SJSA1 (cell line): ENCODE results near the gene CSRP1. TPM values are rescaled to one million over a fixed set of nuclear protein-coding genes. Genes with fewer than 3 reads are reported as not detected.

Source experiments
- DNase-seq, 2 experiments: peaks; one replicate each; pipeline ENCODE4 v3.0.0-alpha.2; 2015 to 2020; ENCODE audit warnings: low spot score in 2 of 2, low read depth in 1 of 2
- H3K27ac ChIP-seq: fragments of 250-450 bp; sonication (Bioruptor Pico); 2 replicates; pipeline ENCODE4 v1.5.1; 2020; ENCODE audit warnings: mild to moderate bottlenecking, moderate library complexity
- H3K27me3 ChIP-seq: fragments of 250-450 bp; sonication (Bioruptor Pico); replicated peaks from 2 replicates; pipeline ENCODE4 v1.5.1; 2020; ENCODE audit warnings: mild to moderate bottlenecking, moderate library complexity
- H3K36me3 ChIP-seq: fragments of 250-450 bp; sonication (Bioruptor Pico); 2 replicates; pipeline ENCODE4 v1.5.1; 2020; ENCODE audit warnings: mild to moderate bottlenecking
- H3K4me1 ChIP-seq: fragments of 250-450 bp; sonication (Bioruptor Pico); replicated peaks from 2 replicates; pipeline ENCODE4 v1.6.1; 2021; ENCODE audit warnings: mild to moderate bottlenecking
- H3K4me3 ChIP-seq: fragments of 250-450 bp; sonication (Bioruptor Pico); 2 replicates; pipeline ENCODE4 v1.5.1; 2020; ENCODE audit warnings: mild to moderate bottlenecking
- H3K9me3 ChIP-seq: fragments of 250-450 bp; sonication (Bioruptor Pico); replicated peaks from 2 replicates; pipeline ENCODE4 v1.5.1; 2020; ENCODE audit warnings: mild to moderate bottlenecking
- total RNA-seq: library from RNA; depleted of rRNA; stranded (reverse); fragments of >200 nt; shearing (Covaris generic); gene quantifications from 2 replicates; pipeline ENCODE4 v1.2.3, GENCODE V29; 2014

CSRP1 gene
- total RNA-seq, 1 experiment from 2014 or later, result 1,377 TPM

GRCh38 chr1:201513498-201514243 lies 6.7 kb upstream of the CSRP1 start:
- Histone ChIP-seq H3K4me3 (no peak overlapping the region), H3K36me3 (no peaks in the 10 kb centered on the region), H3K9me3 (no peaks in the 10 kb centered on the region), H3K27ac (peak overlapping the region; percentile 55), H3K27me3 (no peaks in the 10 kb centered on the region), H3K4me1 (peaks cover 23% of the 10 kb centered on the region)
- no peak for DNase-seq

DNA sequence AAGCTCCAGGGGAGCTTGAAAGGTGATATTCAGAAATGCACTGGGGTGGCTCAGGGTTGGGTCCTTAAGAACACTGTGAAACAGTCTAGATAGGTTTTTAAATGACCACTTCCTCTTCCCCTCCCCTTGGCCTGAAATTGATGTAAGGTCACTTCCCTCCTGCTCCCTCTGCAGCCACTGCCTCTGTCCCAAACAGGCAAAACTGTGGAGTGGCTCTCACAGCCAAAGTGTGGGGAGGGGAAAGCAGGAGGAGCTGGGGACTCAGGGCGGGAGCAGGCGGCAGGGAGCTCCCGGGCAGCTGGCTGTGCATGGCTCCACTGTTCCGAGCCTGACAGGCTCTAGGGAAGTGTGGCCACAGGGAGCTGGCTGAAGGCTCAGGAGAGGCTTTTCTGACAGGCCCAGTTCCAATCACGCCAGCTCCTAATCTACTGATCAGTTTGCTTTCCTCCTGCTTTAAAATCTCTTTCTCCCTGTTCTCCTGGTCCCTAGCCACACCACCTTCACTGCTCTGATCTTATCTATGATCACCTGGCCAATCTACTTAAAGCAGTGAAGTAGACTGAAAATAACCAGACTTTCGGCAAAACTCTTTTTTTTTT lies 5.1 kb upstream of the CSRP1 start:
- Histone ChIP-seq H3K27me3 (no peaks in the 10 kb centered on the region), H3K36me3 (no peaks in the 10 kb centered on the region), H3K9me3 (no peaks in the 10 kb centered on the region), H3K27ac (no peak overlapping the region), H3K4me3 (no peak overlapping the region), H3K4me1 (peaks cover 39% of the 10 kb centered on the region)
- DNase-seq, result no peak

GRCh38 chr1:201511396-201511940 lies 4.5 kb upstream of the CSRP1 start:
- peaks cover 4% of the 10 kb centered on the region for H3K36me3 ChIP-seq
- peaks cover 40% of the 10 kb centered on the region for H3K4me1 ChIP-seq
- DNase-seq, result no peak
- no peak overlapping the region for H3K4me3 ChIP-seq
- H3K27me3 ChIP-seq, result no peaks in the 10 kb centered on the region
- no peak overlapping the region for H3K27ac ChIP-seq
- H3K9me3 ChIP-seq, result no peaks in the 10 kb centered on the region

DNA sequence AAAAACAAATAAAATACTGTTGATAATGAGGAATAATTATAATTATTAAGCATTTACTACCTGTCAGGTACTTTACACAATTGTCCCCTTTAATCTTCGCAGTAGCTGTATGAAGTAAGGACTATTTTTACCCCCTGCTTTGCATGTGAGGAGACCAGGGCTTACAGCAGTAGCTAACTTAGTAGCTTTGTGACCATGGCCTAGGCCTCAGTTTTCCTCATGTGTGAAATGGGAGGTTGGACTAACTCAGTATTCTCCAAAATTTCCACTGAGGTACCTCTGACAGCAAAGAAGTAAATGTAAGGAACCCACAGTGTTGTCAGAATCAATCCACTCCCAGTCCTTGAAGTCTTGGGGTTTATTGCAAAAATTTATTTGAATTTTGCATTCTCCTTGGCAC lies 3.8 kb upstream of the CSRP1 start:
- H3K4me1 ChIP-seq, result peaks cover 42% of the 10 kb centered on the region
- no peak overlapping the region for H3K4me3 ChIP-seq

DNA sequence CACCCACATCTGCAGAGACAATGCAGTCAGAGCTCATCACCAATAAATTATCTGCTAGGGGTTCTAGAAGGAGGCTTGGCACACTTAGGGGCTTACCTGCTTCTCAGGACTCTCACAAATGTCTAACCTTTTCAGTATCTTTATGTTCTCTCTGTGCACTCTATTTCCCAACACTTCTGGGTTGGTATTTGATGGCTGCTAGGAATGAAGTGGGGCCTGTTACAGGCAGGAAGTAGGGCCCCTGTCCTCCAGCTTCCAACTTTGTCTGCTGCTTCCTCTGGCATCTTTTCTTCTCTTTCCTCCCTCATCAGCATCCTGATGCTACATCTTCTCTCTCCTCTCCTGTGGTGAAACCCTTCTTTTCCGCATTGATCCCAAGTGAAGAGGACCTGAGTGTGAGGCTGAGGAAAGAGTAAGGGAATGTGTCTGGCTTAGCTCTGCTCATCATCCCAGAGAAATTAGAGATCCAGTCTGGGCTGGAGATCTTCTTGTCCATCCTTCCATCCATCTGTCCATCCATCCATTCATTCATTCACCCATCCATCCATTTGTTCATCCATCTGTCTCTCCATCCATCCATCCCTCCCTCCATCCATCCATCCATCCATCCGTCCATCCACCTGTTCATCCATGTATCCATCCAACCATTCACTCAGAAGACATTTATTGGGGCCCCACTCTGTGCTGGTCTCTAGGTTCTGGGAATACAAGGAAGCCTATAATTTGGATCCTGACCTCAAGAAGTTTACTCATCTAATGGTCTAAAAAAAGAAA lies 2.9 kb upstream of the CSRP1 start:
- Histone ChIP-seq H3K9me3 (no peaks in the 10 kb centered on the region), H3K36me3 (peaks cover 13% of the 10 kb centered on the region), H3K27me3 (no peaks in the 10 kb centered on the region), H3K27ac (no peak overlapping the region; the same call in 1 of the 2 replicates), H3K4me1 (peaks cover 52% of the 10 kb centered on the region), H3K4me3 (no peak overlapping the region)
- no peak for DNase-seq

More for the DNA sequence above, 3.8 kb upstream of the CSRP1 start:
- H3K9me3 ChIP-seq, result no peaks in the 10 kb centered on the region
- DNase-seq, result no peak
- H3K27ac ChIP-seq, result no peak overlapping the region
- H3K36me3 ChIP-seq, result peaks cover 6% of the 10 kb centered on the region
- no peaks in the 10 kb centered on the region for H3K27me3 ChIP-seq

DNA sequence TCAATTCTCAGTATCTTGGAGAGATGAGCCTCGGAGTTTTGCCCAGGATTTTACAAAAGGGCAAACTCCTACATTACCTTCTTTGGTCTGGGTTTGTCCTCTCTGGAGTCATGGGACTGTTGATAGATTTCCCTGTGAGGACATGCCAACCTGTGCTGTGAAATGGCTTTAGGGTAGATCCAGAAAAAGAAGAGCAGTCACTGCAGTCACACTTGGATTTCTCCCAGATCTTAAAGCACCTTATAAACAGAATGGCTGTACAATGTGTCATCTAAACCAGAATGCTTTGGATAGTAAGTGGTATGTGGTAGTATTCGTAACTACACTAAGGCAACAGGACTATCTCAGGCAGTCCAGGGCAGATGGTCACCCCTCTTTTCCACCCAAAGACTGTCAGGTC lies 1.9 kb upstream of the CSRP1 start:
- Histone ChIP-seq H3K9me3 (no peaks in the 10 kb centered on the region), H3K27ac (peak overlapping the region; percentile 48), H3K27me3 (no peaks in the 10 kb centered on the region), H3K36me3 (peaks cover 21% of the 10 kb centered on the region), H3K4me3 (no peak overlapping the region), H3K4me1 (peaks cover 62% of the 10 kb centered on the region)
- peak in 1 of 2 experiments; percentile 67 for DNase-seq

- peak overlapping the region; percentile 77 for H3K27ac ChIP-seq
- H3K27me3 ChIP-seq, result no peaks in the 10 kb centered on the region
- no peaks in the 10 kb centered on the region for H3K9me3 ChIP-seq
- peaks cover 33% of the 10 kb centered on the region for H3K36me3 ChIP-seq
- no peak for DNase-seq
- H3K4me1 ChIP-seq, result peaks cover 69% of the 10 kb centered on the region
- peak overlapping the region; percentile 83 for H3K4me3 ChIP-seq
Observed at GRCh38 chr1:201507360-201507675, 395 bp upstream of the CSRP1 start.

DNA sequence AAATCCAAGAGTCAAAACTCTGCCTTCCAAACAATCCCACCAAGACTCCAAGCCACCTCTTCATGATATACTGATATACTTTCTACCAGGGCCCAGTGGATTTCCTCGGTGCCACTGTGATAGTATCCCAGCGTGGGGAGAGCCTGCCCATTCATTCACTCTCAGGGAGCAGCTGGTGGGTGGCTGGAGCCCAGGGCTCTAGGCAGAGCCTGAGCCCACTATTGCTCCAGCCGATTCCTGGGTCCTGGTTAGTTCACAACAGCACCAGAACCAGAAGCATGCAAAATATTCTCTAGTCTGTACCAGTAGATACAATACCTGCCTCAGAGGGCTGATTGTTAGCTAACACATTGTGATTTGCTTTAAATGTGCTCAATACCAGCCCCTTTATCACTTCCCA lies 831 bp downstream of the CSRP1 start:
- peaks cover 75% of the 10 kb centered on the region for H3K4me1 ChIP-seq
- no peak for DNase-seq

DNA sequence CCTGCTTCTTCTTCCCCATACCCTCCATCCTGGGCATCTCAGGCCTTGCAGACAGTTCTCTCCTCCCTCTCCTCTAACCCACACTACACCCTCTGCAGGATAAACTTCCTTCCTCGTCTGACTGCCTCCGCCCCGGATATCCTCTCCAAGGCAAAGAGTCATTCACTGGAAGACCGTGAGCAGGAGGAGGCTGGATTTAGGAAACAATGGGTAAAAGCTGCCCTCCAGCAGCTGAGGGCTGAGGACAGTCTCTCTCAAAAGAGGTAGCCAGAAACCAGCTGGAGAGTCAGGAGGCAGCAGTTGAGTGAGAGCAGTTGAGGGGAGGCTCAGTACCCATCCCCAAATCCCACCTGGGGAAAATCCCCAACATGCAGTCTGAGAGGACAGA lies 1.4 kb downstream of the CSRP1 start:
- Histone ChIP-seq H3K9me3 (no peaks in the 10 kb centered on the region), H3K4me3 (peak overlapping the region; percentile 83), H3K36me3 (peaks cover 49% of the 10 kb centered on the region), H3K4me1 (peaks cover 81% of the 10 kb centered on the region), H3K27ac (peak overlapping the region; percentile 77), H3K27me3 (no peaks in the 10 kb centered on the region)
- peak; percentile 75 to 80 for DNase-seq

More for the DNA sequence above, 831 bp downstream of the CSRP1 start:
- no peaks in the 10 kb centered on the region for H3K27me3 ChIP-seq
- H3K36me3 ChIP-seq, result peaks cover 43% of the 10 kb centered on the region
- peak overlapping the region; percentile 83 for H3K4me3 ChIP-seq
- H3K27ac ChIP-seq, result peak overlapping the region; percentile 77
- H3K9me3 ChIP-seq, result no peaks in the 10 kb centered on the region

GRCh38 chr1:201504799-201505502 lies 2.0 kb downstream of the CSRP1 start:
- no peaks in the 10 kb centered on the region for H3K27me3 ChIP-seq
- H3K36me3 ChIP-seq, result peaks cover 54% of the 10 kb centered on the region
- peak overlapping the region; percentile 77; the same call in 1 of the 2 replicates for H3K27ac ChIP-seq
- H3K4me1 ChIP-seq, result peaks cover 86% of the 10 kb centered on the region
- H3K4me3 ChIP-seq, result peak overlapping the region; percentile 83
- H3K9me3 ChIP-seq, result no peaks in the 10 kb centered on the region
- DNase-seq, result no peak

DNA sequence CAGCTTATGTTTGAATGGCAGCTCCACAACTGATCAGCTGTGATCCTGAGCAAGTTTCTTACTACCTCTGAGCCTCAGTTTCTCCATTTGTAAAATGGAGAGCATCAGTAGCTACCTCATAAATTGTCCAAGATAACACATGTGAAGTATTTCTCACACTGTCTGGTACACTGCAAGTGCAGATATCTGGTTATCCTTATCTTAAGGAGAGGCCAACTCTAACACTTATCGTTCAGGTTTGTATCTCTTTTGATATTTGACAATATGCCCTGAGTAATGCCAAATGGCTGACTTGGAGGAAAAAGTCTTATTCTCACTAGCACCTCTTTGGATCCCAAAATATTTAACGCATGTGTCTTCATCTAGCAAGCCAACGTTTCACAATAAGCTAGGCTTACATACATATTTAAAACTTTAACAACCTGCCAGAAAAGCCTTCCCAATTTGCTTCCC lies 2.7 kb downstream of the CSRP1 start:
- peaks cover 86% of the 10 kb centered on the region for H3K4me1 ChIP-seq
- no peaks in the 10 kb centered on the region for H3K27me3 ChIP-seq
- no peaks in the 10 kb centered on the region for H3K9me3 ChIP-seq
- 0 out of 2 replicates have a peak overlapping the region, but pooled peaks have one; percentile 1 for H3K4me3 ChIP-seq
- peaks cover 62% of the 10 kb centered on the region for H3K36me3 ChIP-seq
- no peak for DNase-seq
- peak overlapping the region; percentile 89 for H3K27ac ChIP-seq

DNA sequence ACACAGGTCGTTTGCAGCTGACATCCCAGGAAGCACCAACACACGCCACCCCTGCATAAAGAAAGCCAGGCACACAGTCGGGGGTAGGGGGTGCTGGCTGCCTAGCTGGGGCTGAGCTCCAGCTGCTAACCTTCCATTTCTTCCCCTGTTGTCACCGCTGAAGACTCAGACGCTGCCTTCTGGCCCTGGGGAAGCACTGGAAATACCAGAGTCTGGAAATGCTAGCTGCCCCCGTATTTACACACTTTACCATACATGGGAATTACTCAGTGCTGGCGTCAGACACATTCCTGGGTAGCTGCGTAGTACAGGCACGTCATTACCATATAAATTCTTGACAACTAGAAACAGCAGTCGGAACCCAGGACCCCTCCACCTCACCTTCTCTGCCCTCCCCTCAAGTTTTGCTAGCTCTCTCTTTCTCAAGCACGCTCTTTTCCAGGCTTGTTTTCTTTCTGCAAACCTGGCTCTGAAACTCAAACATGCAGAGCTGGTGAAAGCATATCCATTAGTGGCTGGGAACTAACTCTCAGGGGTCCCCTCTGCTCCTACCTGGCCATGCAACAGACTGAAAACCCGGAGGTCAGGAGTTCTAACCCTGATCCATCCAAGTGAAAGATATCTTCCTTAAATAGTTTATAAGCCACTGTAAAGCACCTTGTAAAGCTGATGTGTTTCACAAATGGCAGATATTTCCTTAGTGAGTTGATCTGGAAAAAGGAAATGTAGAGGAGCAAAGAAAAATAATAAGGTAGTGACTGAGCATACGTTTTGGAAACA lies 3.3 kb downstream of the CSRP1 start:
- Histone ChIP-seq H3K27ac (peak overlapping the region; percentile 89), H3K4me3 (peak overlapping the region; percentile 2; the same call in 1 of the 2 replicates), H3K27me3 (no peaks in the 10 kb centered on the region), H3K9me3 (no peaks in the 10 kb centered on the region), H3K36me3 (peaks cover 68% of the 10 kb centered on the region), H3K4me1 (peaks cover 80% of the 10 kb centered on the region)
- peak; percentile 87 to 91 for DNase-seq

- peaks cover 77% of the 10 kb centered on the region for H3K36me3 ChIP-seq
- DNase-seq, result no peak
- no peaks in the 10 kb centered on the region for H3K9me3 ChIP-seq
- no peak overlapping the region for H3K4me3 ChIP-seq
- no peaks in the 10 kb centered on the region for H3K27me3 ChIP-seq
- peaks cover 69% of the 10 kb centered on the region for H3K4me1 ChIP-seq
- peak overlapping the region; percentile 89; the same call in 1 of the 2 replicates for H3K27ac ChIP-seq
Observed at GRCh38 chr1:201502511-201502857, 4.4 kb downstream of the CSRP1 start.
